HL-60/S4 treated with retinoic acid at 250 ng/mL for 4 days and 3 days (cell line): Measurements from ENCODE around the gene ZBTB39.
"Not testable (repeated sequence)": the region's sequence is repeated elsewhere in the genome, so short reads cannot be mapped to it uniquely, and the experiment has no call there.

ENCODE experiments used
- in situ Hi-C: fragments of 300-500 bp; cut with MboI; formaldehyde crosslinking; loops from 2 replicates; pipeline ENCODE4 v1.7.0; 2022; ENCODE audit warnings: low sequenced_read_pairs

Gene ZBTB39

GRCh38 chr12:56987011-56987410, 19.3 kb downstream of the ZBTB39 start:
- in situ Hi-C loops = loop anchor here (25.0 kb wide), 1 partner anchor 150 kb away; no protein-coding TSS in a partner anchor

DNA sequence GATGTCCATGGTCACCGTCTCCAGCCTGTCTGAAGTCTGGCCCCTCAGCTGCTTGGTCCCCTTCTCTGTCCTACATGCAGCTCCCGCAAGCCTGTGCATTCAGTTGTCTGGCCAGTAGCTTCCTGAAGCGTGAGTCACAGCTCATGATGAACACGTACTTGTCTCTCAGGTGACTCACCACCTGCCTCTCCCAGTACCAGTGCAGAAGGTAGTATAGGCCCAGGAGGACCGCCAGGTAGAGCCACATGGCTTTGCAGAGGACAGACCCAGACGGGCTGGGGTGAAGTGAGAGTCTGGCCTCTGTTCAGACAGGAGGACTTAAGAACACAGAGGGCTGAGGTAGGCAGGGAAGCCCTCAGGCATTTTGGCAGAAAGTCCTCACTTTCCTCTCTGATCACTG, 20.6 kb downstream of the ZBTB39 start:
- in situ Hi-C loops = loop anchor here (25.0 kb wide), 1 partner anchor 148 kb away; no protein-coding TSS in a partner anchor

DNA sequence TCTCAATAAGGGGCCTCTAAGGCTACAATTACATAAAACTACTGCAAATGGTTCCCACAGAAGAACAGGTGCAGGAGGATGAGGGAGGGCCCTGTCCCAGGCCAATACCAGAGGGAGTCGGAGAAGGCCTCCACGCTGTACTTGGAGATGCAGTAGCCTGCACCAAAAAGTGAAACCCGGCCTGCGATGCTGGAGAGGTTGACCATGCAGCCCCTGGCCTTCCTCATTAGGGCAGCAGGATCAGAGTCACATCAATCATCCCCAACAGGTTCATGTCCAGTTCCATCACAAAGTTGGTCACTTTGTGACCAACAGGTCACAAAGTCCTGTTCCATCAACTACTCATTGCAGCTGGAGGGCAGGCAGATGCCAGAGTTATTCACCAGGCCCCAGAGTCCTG, 23.0 kb downstream of the ZBTB39 start:
- in situ Hi-C loops = loop anchor here (25.0 kb wide), 1 partner anchor 146 kb away; no protein-coding TSS in a partner anchor

GRCh38 chr12:56982578-56983236, 23.6 kb downstream of the ZBTB39 start:
- in situ Hi-C loops = loop anchor here (25.0 kb wide), 1 partner anchor 145 kb away; no protein-coding TSS in a partner anchor

DNA sequence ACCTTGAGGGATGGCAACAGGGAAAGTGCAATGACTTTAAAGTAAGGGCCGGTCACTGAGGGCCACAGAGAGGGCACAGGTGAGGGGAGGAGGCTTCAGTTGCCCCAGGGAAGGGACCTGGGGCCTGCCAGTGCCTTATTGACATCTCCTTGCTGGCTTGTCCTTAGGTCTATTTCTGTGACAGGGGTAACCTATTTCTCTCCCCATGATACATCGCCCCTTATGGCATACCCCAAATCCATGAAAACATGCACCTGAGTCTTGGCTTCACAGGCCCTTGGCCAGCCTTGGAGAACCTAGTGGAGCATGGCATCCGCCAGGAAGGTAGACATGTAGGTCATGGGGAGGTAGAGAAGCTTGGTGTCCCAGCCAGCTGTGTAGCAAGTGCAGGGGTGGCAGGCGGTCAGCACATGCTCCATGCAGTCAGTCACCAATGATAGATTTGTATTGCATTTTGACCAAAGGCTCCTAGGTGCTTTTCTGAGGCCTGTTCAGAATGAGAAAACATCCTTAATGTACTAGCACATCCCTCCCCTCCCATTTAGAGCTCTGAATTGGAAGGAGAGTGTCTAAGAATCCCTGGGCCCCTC, 25.3 kb downstream of the ZBTB39 start:
- in situ Hi-C loops = loop anchor here (25.0 kb wide), 1 partner anchor 144 kb away; no protein-coding TSS in a partner anchor

- in situ Hi-C loops = loop anchor here (25.0 kb wide), 1 partner anchor 143 kb away; no protein-coding TSS in a partner anchor
Measured at GRCh38 chr12:56980268-56980667, 26.1 kb downstream of the ZBTB39 start.

- in situ Hi-C loops = loop anchor here (25.0 kb wide), 1 partner anchor 142 kb away; no protein-coding TSS in a partner anchor
Measured at GRCh38 chr12:56979628-56980027, 26.7 kb downstream of the ZBTB39 start.

DNA sequence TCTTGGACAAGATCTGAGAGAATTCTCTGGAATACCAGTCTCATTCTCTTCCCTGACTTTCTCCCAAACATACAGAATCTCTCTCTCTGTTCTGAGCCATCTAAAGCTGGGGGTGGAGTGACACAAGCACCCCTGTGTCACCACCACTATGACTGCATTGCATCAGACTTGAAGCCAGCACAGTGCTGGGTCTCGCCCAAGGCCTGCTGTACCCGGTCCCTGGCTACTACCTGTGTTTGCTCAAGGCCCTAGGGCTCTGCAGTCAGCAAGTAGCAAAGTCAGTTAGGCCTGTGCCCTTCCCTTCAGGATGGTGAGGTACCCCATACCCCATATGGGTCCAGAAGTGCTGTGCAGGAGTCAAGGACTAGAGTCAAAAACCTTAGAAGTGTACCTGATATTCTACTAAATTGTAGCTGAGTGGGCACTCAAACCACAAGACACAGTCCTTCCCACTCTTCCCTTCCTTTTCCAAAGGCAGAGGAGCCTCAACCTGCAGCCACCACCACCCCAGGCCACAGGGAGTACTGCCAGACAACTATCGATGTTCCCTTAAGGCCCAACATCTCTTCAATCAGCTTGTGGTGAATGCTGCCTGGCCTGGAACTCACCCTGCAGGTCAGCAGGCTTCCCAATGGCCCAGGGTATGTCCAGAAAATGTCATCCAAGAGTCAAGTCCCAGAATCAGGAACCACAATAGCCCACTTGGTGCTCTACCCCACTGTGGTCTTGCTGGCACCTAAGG, 27.8 kb downstream of the ZBTB39 start:
- in situ Hi-C loops = loop anchor here (25.0 kb wide), 1 partner anchor 141 kb away; no protein-coding TSS in a partner anchor

DNA sequence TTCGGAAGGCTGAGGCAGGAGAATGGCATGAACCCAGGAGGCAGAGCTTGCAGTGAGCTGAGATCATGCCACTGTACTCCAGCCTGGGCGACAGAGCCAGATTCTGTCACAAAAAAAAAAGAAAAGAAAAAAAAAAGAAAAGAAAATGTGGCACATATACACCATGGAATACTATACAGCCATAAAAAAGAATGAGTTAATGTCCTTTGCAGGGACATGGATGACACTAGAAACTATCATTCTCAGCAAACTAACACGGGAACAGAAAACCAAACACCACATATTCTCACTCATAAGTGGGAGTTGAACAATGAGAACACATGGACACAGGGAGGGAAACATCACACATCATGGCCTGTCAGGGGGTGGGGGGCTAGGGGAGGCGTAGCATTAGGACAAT, 29.0 kb downstream of the ZBTB39 start:
- in situ Hi-C loops = loop anchor here (25.0 kb wide), 1 partner anchor 140 kb away; no protein-coding TSS in a partner anchor

- in situ Hi-C loops = not testable (repeated sequence)
Measured at GRCh38 chr12:56974224-56974623, 32.1 kb downstream of the ZBTB39 start.

DNA sequence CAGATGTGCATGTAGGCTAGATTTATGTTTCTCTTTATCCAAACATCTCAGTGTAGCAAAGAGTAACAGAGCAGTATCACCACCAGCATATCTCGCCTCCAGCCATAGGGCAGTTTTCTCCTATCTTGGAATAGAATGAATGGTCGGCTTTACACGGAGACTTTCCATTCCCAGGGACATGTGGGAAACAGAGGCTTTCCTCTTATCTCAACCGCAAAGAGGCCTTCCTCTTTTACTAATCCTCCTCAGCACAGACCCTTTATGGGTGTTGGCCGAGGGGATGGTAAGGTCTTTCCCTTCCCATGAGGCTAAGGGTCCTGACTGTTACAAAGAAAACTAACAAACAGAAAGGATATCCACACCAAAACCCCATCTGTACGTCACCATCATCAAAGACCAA, 37.4 kb downstream of the ZBTB39 start:
- in situ Hi-C loops = not testable (repeated sequence)

GRCh38 chr12:56965997-56966642, 40.2 kb downstream of the ZBTB39 start:
- in situ Hi-C loops = not testable (repeated sequence)

GRCh38 chr12:56965124-56965523, 41.2 kb downstream of the ZBTB39 start:
- in situ Hi-C loops = not testable (repeated sequence)

DNA sequence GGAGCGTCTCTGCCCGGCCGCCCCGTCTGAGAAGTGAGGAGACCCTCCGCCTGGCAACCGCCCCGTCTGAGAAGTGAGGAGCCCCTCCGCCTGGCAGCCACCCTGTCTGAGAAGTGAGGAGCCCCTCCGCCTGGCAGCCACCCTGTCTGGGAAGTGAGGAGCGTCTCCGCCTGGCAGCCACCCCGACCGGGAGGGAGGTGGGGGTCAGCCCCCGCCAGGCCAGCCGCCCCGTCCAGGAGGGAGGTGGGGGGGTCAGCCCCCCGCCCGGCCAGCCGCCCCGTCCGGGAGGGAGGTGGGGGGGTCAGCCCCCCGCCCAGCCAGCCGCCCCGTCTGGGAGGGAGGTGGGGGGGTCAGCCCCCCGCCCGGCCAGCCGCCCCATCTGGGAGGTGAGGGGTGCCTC, 42.8 kb downstream of the ZBTB39 start:
- in situ Hi-C loops = not testable (repeated sequence)

GRCh38 chr12:56962247-56962646, 44.1 kb downstream of the ZBTB39 start:
- in situ Hi-C loops = not testable (repeated sequence)

DNA sequence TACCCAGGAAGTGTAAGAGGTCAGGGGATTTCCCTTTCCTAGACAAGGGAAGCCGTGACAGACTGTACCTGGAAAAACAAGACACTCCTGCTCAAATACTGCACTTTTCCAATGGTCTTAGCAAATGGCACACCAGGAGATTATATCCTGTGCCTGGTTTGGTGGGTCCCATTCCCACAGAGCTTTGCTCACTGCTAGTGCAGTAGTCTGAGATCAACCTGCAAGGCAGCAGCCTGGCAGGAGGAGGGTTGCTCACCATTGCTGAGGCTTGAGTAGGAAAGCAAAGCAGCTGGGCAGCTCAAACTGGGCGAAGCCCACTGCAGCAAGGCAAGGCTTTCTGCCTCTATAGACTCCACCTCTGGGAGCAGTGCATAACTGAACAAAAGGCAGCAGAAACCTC, 47.9 kb downstream of the ZBTB39 start:
- in situ Hi-C loops = no loop called here

DNA sequence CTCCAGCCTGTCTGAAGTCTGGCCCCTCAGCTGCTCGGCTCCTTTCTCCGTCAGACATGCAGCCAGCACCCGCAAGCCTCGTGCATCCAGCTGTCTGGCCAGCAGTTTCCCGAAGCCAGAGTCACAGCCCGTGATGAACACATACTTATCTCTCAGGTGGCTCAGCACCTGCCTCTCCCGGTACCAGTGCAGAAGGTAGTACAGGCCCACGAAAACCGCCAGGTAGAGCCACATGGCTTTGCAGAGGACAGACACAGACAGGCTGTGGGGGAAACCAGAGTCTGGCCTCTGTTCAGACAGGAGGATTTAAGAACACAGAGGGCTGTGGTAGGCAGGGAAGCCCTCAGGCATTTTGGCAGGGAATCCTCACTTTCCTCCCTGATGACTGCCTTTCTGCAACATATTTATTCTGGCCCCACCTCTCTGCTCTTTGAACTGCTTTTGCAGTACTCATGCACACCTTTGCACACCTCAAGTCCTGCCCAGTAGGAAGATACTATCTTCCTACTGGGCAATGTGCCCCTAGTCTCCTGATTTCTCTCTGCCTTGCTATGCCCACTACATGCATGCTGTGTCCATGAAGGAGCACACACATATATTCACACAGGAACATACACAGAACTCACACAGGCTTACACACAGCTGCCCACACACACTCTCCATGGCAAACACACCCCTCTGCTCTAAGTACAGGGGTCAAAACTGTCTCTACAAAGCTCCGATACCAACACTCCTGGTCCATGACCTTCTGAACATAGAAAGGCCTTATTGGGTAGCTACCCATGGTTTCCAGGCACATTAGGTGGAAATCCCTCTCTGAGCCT, 48.9 kb downstream of the ZBTB39 start, which contains the start of gene RDH16:
RDH16 (minus strand) TSS at position 380 of the 824 bp plus-strand sequence; CDS start at position 234, 146 bp downstream.
- in situ Hi-C loops = no loop called here

DNA sequence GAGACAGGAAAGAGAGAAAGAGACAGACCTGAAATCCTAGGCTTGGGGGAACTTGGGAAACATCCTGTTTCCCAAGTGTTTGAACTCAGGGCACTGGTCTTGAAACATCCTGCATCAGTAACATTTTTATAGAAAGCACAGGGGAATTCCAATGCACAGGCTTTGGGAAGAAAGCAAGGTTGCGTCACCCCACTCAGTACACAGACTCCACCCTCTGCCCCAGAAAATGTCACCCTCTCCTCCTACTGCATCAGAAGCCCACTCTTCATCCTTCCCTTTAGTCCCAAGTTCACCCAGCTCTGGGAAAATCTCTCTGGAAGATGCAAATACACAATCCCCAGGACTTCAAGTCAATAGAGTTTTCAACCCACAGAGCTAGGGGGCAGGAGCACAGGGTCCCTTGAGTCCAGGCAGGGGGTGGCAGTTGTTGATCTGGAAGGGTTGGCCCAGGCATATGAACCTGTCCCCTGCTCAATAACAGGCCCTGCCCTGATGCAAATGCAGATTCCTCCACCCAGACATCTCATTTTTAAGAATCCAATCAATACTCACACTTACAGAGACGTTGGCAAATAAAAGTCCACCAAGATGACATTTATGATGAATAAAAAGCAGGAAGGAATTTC, 50.6 kb downstream of the ZBTB39 start:
- in situ Hi-C loops = no loop called here

DNA sequence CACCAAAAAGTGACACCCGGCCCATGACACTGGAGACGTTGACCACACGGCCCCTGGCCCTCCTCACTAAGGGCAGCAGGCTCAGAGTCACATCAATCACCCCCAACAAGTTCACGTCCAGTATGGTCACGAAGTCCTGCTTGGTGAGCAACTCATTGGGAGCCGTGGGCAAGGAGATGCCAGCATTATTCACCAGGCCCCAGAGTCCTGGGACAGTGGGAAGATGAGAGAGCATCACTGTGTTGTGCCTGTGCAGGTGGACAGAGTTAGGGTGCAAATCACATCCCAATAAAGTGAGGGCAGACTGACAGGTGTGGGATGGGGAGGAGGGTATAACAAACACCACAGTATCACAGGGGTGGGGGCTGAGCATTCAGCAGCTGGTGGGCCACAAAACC, 51.4 kb downstream of the ZBTB39 start:
- in situ Hi-C loops = no loop called here
